Brain pericyte (primary cell): ENCODE measurements around the gene PTHLH.

Experiments
- DNase-seq: peaks from one replicate; pipeline ENCODE4 v3.0.0-alpha.2; 2012; ENCODE audit warnings: low read depth, low spot score

The PTHLH gene

GRCh38 chr12:27974735-27975221 lies 2.2 kb upstream of the PTHLH start:
- no peak for DNase-seq

GRCh38 chr12:27973487-27973890 lies 956 bp upstream of the PTHLH start:
- DNase-seq = no peak

- DNase-seq = no peak
Observed at GRCh38 chr12:27971606-27972005, 927 bp downstream of the PTHLH start.

GRCh38 chr12:27971121-27971489 lies 1.4 kb downstream of the PTHLH start:
- DNase-seq = no peak

GRCh38 chr12:27970401-27971120 lies 2.0 kb downstream of the PTHLH start:
- no peak for DNase-seq

GRCh38 chr12:27969624-27970400 lies 2.7 kb downstream of the PTHLH start:
- no peak for DNase-seq

GRCh38 chr12:27968972-27969623 lies 3.4 kb downstream of the PTHLH start:
- no peak for DNase-seq

GRCh38 chr12:27967551-27968054 lies 4.9 kb downstream of the PTHLH start:
- DNase-seq = no peak

- DNase-seq = peak; percentile 47
Observed at GRCh38 chr12:27966870-27967269, 5.7 kb downstream of the PTHLH start.

GRCh38 chr12:27965966-27966365 lies 6.6 kb downstream of the PTHLH start:
- no peak for DNase-seq

GRCh38 chr12:27965411-27965810 lies 7.1 kb downstream of the PTHLH start:
- DNase-seq = no peak

- no peak for DNase-seq
Observed at GRCh38 chr12:27964123-27964522, 8.4 kb downstream of the PTHLH start.

- no peak for DNase-seq
Observed at GRCh38 chr12:27960821-27961220, 11.7 kb downstream of the PTHLH start.

- DNase-seq = no peak
Observed at GRCh38 chr12:27958675-27959074, 13.9 kb downstream of the PTHLH start.

- DNase-seq = no peak
Observed at GRCh38 chr12:27957366-27957765, 15.2 kb downstream of the PTHLH start.

- DNase-seq = no peak
Observed at GRCh38 chr12:27953817-27954216, 18.7 kb downstream of the PTHLH start.

- no peak for DNase-seq
Observed at GRCh38 chr12:27953348-27953747, 19.2 kb downstream of the PTHLH start.

GRCh38 chr12:27952510-27952909 lies 20.0 kb downstream of the PTHLH start:
- DNase-seq = no peak

- no peak for DNase-seq
Observed at GRCh38 chr12:27951898-27952297, 20.6 kb downstream of the PTHLH start.

- DNase-seq = no peak
Observed at GRCh38 chr12:27946421-27946820, 26.1 kb downstream of the PTHLH start.

GRCh38 chr12:27940756-27941402 lies 31.7 kb downstream of the PTHLH start:
- DNase-seq = peak; percentile 62

- DNase-seq = no peak
Observed at GRCh38 chr12:27940245-27940644, 32.3 kb downstream of the PTHLH start.
